RKO (cell line): ENCODE results near the gene MIAT.
A peak's percentile ranks its signal among the peaks of the same experiment; 100 is the strongest.
"Not testable (repeated sequence)": the region's sequence is repeated elsewhere in the genome, so short reads cannot be mapped to it uniquely, and the experiment has no call there.

Experiments used
- DNase-seq: peaks from one replicate; pipeline ENCODE4 v3.0.0-alpha.2; 2016; ENCODE audit warnings: low spot score

MIAT gene

DNA sequence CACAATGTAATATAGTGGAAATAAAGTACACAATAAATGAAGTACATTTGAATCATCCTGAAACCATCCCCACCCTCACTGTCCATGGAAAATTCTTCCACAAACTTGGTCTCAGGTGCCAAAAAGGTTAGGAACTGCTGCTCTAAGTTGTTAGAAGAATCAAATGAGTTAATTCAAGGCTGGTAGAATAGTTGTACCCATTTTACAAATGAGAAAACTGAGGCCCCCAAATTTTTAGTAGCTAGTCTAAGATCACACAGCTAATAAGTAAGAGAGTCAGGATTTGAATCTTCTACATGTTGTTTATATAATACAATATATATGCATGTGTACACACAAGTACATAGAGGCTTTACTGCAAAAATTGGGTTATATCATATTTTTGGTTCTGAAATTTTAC lies 43.1 kb downstream of the MIAT start:
- DNase-seq: no peak

DNA sequence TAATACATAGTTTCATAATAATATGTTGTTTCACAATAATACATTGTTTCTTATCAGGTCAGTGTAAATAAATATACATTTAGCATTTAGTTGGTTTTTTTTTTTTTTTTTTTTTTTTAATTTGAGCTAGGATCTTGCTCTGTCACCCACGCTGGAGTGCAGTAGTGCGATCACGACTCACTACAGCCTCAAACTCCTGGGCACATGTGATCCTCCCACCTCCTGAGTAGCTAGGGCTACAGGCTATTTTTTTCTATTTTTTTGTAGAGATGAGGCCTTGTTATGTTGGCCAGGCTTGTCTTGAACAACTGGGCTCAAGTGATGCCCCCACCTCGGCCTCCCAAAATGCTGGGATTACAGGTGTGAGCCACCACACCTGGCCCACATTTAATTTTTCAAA lies 43.5 kb downstream of the MIAT start:
- peak; percentile 15 for DNase-seq

DNA sequence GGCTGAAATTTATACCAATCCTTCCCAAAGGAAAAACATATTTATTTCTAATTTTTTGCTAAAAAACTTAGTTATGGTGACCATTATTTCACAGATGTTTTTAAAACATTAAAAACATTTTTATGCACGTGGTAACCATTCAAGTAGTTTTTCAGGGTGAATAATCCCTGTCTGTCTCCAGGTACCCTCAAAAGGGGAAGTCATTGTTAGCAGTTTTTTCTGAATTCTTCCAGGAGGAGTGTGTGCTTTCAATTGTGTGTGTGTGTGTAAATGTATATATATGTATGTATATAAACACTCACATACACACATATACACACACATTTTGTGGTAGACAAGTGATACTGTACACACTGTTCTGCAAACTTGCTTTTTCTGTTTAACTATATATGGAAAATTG lies 43.9 kb downstream of the MIAT start:
- DNase-seq: no peak

DNA sequence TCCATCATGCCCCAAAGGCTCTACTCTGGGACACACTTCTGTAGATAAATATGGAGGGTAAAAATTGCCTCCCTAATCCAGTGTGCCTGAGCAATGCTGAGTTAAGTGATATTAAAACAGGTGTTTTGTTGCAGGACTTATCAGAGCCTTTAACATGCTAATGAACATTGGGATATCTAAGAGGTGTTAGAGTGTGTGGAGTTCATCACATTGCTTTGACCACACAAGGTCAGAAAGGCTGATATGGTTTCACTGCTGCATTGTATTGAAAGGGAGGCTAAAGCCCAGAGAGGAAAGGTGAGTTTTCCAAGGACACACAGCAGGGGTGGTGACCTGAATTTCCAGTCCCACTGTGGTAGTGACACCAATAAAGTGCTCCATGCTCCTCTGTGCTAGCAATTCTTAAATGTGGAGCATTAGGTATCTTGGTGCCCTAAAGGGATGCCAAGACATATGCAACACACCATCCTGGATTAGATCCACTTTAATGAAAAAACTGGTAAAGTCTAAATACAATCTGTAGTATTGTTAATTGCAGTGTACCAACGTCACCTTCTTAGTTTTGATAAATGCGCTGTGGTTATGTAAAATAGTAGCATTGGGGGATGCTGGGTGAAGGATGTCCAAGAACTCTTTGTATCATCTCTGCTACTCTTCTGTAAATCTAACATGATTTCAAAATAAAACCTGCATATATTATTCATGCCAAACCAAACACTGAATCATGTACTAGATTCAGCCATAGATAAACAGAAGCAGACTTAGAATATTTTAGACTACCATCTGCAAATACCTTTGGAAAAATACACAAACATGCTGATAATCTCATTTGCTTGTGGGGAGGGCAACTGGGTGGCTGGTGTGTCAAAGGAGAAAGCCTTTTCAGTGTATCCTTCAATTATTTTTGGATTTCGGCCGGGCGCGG lies 45.8 kb downstream of the MIAT start:
- no peak for DNase-seq

DNA sequence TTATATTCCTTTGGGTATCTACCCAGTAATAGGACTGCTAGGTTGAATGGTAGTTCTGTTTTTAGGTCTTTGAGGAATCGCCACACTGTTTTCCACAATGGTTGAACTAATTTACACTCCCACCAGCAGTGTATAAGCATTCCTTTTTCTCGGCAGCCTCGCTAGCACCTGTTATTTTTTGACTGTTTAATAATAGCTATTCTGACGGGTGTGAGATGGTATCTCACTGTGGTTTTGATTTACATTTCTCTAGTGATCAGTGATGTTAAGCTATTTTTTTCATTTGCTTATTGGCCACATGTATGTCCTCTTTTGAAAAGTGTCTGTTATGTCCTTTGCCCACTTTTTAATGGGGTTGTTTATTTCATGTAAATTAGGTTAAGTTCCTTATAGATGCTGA lies 48.0 kb downstream of the MIAT start:
- DNase-seq: not testable (repeated sequence)

DNA sequence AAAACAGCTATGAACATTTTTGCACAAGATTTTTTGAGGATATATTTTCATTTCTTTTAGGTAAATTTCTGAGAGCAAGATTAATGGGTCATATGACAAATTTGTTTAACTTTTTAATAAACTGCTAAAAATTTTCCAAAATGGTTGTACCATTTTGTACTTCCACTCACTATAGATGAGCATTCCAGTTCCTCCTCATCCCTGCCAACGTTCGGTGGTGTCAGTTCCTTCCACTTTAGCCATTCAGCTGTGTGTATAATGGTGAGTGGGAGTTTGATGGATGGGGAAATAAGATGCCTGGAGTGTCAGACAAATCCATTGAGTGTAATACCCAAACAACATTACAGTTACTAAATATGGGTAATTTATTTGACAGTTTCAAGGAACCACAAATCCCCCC lies 49.7 kb downstream of the MIAT start:
- DNase-seq: no peak

GRCh38 chr22:26707581-26707980 lies 50.2 kb downstream of the MIAT start:
- no peak for DNase-seq

DNA sequence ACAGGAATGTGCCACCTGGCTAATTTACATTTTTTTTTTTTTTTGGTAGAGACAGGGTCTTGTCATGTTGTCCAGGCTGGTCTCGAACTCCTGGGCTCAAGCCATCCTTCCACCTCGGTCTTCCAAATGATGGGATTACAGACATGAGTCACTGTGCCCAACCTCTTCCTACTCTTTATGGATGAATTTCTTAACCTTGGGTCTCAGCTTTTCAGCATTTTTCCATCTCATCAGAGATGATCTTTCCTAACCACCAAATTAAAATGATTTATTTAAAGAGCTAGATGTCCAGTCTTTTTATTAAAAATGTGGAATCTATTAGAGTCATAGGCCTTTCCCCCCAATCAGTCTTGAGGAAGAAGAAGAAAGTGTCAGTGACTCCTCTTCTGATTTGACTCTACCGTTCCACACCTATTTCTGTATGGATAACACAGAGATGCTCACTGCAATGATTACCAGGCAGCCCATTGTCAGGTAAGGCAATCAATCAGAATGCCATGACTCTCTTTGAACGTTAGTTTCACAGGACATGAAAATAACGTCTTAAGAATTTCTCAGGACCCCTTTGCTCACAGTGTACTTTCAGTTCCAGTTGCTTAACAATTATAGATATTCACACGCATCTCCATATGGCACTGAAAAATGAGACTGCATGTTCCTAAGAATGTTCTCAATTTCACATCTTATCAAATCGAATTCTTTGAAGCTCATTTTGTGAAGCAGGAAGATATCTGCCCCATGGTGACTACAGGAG lies 51.0 kb downstream of the MIAT start:
- DNase-seq: no peak

DNA sequence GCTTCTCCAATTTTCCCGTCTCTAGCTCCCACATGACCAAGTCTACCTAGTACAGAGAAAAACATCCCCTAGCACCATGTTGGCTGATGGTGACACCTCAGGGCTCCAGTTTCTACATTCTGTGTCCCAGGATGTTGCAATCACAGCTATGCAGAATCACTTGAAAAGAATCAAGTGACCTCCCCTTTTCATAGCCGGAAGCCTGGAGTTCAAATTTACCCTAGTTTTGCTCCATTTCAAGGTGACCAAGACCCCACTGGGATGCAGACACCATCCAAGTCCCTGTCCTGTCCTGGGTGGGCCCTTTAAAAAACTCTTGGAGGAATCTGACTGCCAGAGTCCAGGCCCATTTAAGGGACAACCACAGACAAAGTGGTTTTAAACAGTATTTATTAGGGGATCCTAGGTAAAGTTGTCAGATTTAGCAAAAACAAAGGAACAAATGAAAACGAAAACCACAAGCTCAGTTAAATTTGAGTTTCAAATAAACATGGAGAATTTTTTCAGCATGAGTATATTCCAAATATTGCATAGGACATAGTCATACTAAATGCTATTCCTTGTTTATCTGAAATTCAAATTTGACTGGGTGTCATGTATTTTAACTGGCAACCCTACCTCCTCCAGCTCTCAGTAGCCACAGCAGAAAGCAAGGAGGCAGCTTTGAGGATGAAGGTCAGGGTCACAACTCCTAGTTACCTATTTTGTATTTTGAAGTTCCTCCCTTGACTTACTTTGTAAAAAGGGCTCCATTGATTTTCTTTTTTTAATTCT lies 52.4 kb downstream of the MIAT start:
- DNase-seq: no peak

GRCh38 chr22:26711205-26711963 lies 54.0 kb downstream of the MIAT start:
- DNase-seq: no peak

DNA sequence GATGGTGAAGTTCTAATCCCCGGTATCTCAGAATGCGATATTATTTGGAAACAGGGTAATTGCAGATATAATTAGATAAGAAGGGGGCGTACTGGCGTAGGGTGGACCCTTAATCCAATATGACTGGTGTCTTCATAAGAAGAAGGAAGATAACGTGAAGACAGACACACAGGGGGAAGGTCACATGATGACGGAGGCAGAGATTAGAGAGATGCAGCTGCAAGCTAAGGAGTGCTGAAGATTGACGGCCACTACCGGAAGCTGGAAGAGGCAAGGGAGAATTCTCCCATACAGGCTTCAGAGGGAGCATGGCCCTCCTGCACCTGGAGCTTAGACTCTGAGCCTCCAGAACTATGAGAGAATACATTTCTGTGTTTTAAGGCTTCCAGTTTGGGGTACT lies 54.8 kb downstream of the MIAT start:
- no peak for DNase-seq

GRCh38 chr22:26713823-26714449 lies 56.5 kb downstream of the MIAT start:
- no peak for DNase-seq

GRCh38 chr22:26714971-26715370 lies 57.6 kb downstream of the MIAT start:
- DNase-seq: no peak

DNA sequence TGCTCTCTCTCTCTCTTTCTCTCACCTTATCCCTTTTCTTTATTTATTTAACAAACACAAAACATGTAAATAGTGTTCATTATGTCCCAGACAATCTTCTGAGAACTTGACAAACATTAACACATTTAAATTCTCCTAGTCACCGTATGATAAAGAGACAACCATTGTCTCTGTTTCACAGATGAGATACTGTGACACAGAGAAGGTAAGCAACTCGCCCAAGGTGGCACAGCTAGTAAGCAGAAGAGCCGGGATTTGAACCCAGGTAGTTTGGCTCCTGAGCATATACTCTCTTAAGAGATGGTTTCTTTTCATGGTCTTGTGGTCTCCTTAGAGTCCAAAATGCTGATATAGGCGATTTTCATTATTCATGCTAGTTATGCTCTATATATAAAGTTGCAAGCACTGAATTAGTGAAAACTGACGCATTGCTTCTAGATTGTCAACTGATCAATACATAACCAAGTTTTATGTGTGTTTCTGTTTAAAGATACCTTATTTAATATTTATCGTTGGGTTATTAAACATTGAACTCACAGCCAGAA lies 58.1 kb downstream of the MIAT start:
- no peak for DNase-seq

DNA sequence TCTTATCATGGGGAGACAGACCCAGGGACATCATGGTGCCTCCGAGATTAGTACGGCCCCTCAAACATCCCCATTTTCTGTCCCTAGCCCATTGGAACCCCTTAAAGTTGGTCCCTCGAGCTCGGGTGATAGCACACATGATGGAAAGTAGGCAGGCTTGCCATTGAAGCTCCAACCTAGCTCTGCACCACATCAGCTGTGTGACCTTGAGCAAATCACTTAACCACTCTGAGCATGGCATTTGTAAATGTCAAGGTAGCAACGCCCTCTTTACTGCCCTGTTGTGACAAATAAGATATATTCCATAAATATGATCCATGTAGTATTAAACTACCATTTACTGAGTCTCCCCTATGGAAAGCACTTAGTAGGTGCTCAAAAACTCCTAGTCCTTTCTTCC lies 61.1 kb downstream of the MIAT start:
- no peak for DNase-seq

DNA sequence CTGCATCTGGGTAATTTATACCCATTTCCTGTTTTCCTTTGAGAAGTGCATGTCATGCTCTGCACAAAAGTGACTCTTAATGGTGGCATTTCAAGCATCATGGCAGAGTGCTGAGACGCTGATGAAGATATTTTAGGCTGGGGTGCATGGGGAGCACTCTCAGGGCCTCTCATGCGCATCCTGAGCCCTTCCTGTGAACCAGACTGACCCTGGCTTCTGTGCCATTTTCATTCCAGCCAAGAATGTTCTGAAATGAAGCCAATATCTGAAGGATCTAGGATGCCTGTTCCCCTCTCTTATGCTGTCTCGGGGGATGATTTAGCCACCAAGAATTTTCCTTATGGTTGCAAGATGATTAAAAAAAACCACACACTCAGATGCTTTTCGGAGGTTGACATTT lies 61.5 kb downstream of the MIAT start:
- DNase-seq: peak; percentile 23

GRCh38 chr22:26722159-26722558 lies 64.8 kb downstream of the MIAT start:
- DNase-seq: no peak

DNA sequence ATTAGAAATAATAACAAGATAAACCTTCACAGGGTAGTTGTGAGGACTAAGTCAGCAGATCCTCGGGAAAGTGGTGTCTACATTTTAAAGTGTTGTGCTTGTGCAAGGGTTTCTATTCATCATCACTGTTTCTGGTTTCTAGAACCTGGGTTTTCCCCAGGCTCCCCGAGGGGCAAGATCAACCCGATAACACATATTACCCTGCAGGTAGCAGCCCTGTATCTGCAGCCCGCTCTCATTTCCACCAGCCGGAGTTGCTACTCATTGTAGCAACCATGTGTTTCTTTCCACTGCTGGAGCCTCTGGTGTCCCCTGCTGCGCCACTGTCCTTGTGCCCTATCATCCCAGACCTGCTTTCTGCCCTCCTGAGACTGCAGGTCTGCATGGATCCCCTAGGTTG lies 67.0 kb downstream of the MIAT start:
- no peak for DNase-seq

DNA sequence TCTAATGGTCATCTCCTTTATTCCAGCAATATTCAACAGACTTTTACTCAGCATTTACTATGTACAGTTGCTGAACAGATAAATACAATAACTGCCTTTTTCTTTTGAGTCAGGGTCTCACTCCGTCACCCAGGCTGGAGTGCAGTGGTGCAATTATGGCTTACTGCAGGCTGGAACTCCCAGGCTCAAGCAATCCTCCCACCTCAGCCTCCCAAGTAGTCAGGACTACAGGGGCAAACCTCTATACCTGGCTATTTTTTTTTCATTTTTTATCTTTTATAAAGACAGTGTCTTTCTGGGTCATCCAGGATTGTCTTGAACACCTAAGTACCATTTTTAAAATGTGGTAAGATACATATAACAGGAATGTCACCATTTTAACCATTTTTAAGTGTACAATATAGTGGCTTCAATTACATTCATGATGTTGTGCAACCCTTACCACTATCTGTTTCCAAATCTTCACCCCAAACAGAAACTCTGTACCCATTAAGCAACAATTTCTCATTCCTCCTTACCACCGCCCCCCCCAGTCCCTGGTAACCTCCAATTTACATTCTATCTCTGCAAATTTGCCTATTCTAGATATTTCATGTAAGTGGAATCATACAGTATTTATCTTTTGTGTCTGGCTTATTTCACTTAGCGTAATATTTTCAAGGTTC lies 67.8 kb downstream of the MIAT start:
- no peak for DNase-seq
